Mesenchymal stem cell (in vitro differentiated cells and primary cell): ENCODE measurements around the gene ZNF345.

ENCODE experiments used
- DNase-seq: peaks from one replicate; pipeline ENCODE4 v3.0.0-alpha.2; 2013
- H2AFZ ChIP-seq: one replicate; pipeline ENCODE4 v1.6.1; 2013; ENCODE audit warnings: low read depth, mild to moderate bottlenecking, control low read depth, inconsistent platforms, low read length, moderate library complexity
- H2AK5ac ChIP-seq: 2 replicates; pipeline ENCODE4 v1.6.1; 2013; ENCODE audit warnings: low read length, moderate library complexity, mild to moderate bottlenecking, inconsistent platforms; ENCODE audit not compliant: severe bottlenecking
- H2BK120ac ChIP-seq: one replicate; pipeline ENCODE4 v1.6.1; 2013; ENCODE audit warnings: low read depth, mild to moderate bottlenecking, inconsistent platforms, low read length, moderate library complexity
- H2BK12ac ChIP-seq, 2 experiments: one replicate each; pipeline ENCODE4 v1.6.1; 2013; ENCODE audit warnings: inconsistent platforms in 2 of 2, low read length in 2 of 2, mild to moderate bottlenecking in 2 of 2, moderate library complexity in 2 of 2, control low read depth in 1 of 2
- H2BK15ac ChIP-seq: one replicate; pipeline ENCODE4 v1.6.1; 2013; ENCODE audit warnings: mild to moderate bottlenecking, low read depth, inconsistent platforms; ENCODE audit not compliant: poor library complexity, severe bottlenecking
- H2BK5ac ChIP-seq: 2 replicates; pipeline ENCODE4 v1.6.1; 2013; ENCODE audit warnings: low read depth, mild to moderate bottlenecking, low read length, control low read depth, inconsistent platforms; ENCODE audit not compliant: poor library complexity, severe bottlenecking
- H3K14ac ChIP-seq, 2 experiments: one replicate each; pipeline ENCODE4 v1.6.1; 2013; ENCODE audit warnings: inconsistent platforms in 2 of 2, low read length in 2 of 2, control low read depth in 1 of 2, mild to moderate bottlenecking in 1 of 2, moderate library complexity in 1 of 2
- H3K18ac ChIP-seq, 2 experiments: one replicate each; pipeline ENCODE4 v1.6.1; 2013; ENCODE audit warnings: inconsistent platforms in 2 of 2, low read length in 2 of 2, control low read depth in 1 of 2, low read depth in 1 of 2, mild to moderate bottlenecking in 1 of 2
- H3K23ac ChIP-seq, 2 experiments: one replicate each; pipeline ENCODE4 v1.6.1; 2013; ENCODE audit warnings: inconsistent platforms in 2 of 2, low read length in 2 of 2, mild to moderate bottlenecking in 2 of 2, moderate library complexity in 2 of 2, control low read depth in 1 of 2
- H3K27ac ChIP-seq: 2 replicates; pipeline ENCODE4 v1.5.1; 2013; ENCODE audit warnings: mild to moderate bottlenecking, moderate library complexity, low read length, control low read depth, inconsistent platforms; ENCODE audit not compliant: poor library complexity, severe bottlenecking
- H3K27me3 ChIP-seq, 2 experiments: 2 replicates each; pipeline versions ENCODE4 v1.6.1 to v1.7.0; 2013; ENCODE audit warnings: low read length in 2 of 2, mild to moderate bottlenecking in 2 of 2, moderate library complexity in 2 of 2, control low read depth in 1 of 2, inconsistent platforms in 1 of 2; ENCODE audit not compliant: control insufficient read depth in 1 of 2, insufficient read depth in 1 of 2
- H3K36me3 ChIP-seq, 2 experiments: 2 replicates each; pipeline versions ENCODE4 v1.6.1 to v1.7.0; 2013; ENCODE audit warnings: low read length in 2 of 2, control low read depth in 1 of 2, inconsistent platforms in 1 of 2, low read depth in 1 of 2, mild to moderate bottlenecking in 1 of 2; ENCODE audit not compliant: insufficient read depth in 2 of 2, control insufficient read depth in 1 of 2
- H3K4ac ChIP-seq, 2 experiments: one replicate each; pipeline ENCODE4 v1.6.1; 2013; ENCODE audit warnings: inconsistent platforms in 2 of 2, low read length in 2 of 2, mild to moderate bottlenecking in 2 of 2, moderate library complexity in 2 of 2, control low read depth in 1 of 2, low read depth in 1 of 2
- H3K4me1 ChIP-seq: 2 replicates; pipeline ENCODE4 v1.6.1; 2013; ENCODE audit warnings: low read depth, low read length, control low read depth; ENCODE audit not compliant: control insufficient read depth, insufficient read depth
- H3K4me2 ChIP-seq: 2 replicates; pipeline ENCODE4 v1.6.1; 2013; ENCODE audit warnings: low read length, mild to moderate bottlenecking, inconsistent platforms; ENCODE audit not compliant: poor library complexity, severe bottlenecking
- H3K4me3 ChIP-seq, 2 experiments: 2 replicates each; pipeline versions ENCODE4 v1.5.1 to v1.7.0; 2013; ENCODE audit warnings: low read length in 2 of 2, mild to moderate bottlenecking in 2 of 2, control low read depth in 1 of 2, low read depth in 1 of 2; ENCODE audit not compliant: insufficient read depth in 1 of 2
- H3K79me1 ChIP-seq: replicated peaks from 2 replicates; pipeline ENCODE4 v1.6.1; 2013; ENCODE audit warnings: mild to moderate bottlenecking, control low read depth, low read length, inconsistent platforms; ENCODE audit not compliant: poor library complexity, severe bottlenecking
- H3K9ac ChIP-seq: 2 replicates; pipeline ENCODE4 v1.7.0; 2013; ENCODE audit warnings: mild to moderate bottlenecking, low read length, moderate library complexity
- H3K9me3 ChIP-seq: 2 replicates; pipeline ENCODE4 v1.7.0; 2013; ENCODE audit warnings: mild to moderate bottlenecking, low read length; ENCODE audit not compliant: control insufficient read depth
- H4K8ac ChIP-seq: one replicate; pipeline ENCODE4 v1.6.1; 2013; ENCODE audit warnings: inconsistent platforms, mild to moderate bottlenecking, low read length, moderate library complexity
- H4K91ac ChIP-seq: one replicate; pipeline ENCODE4 v1.6.1; 2013; ENCODE audit warnings: mild to moderate bottlenecking, low read length, inconsistent platforms
- WGBS: methylation state at CpG from one replicate; pipeline ENCODE4 v1.1.7; 2013; ENCODE audit warnings: mixed read lengths; 5-methylcytosine and 5-hydroxymethylcytosine counted together

Gene ZNF345

GRCh38 chr19:36876993-36877938 is 26.6 kb downstream of the ZNF345 start:
- Histone ChIP-seq H2AK5ac (no peak overlapping the region), H3K27me3 (no peaks in the 10 kb centered on the region), H3K23ac (no peak overlapping the region), H3K4me1 (no peaks in the 10 kb centered on the region), H3K36me3 (peaks cover 16 to 53% of the 10 kb centered on the region in 2 experiments), H4K91ac (no peak overlapping the region), H2AFZ (no peak overlapping the region), H3K79me1 (no peaks in the 10 kb centered on the region), H3K27ac (no peak overlapping the region), H2BK12ac (no peak overlapping the region), H3K18ac (no peak overlapping the region), H3K4me3 (peak overlapping the region in 1 of 2 experiments; percentile 67), H4K8ac (no peak overlapping the region), H2BK120ac (no peak overlapping the region), H3K14ac (no peak overlapping the region), H3K9ac (no peak overlapping the region), H2BK5ac (no peak overlapping the region), H3K4ac (no peak overlapping the region), H3K9me3 (peaks cover 99% of the 10 kb centered on the region), H3K4me2 (no peak overlapping the region), H2BK15ac (no peak overlapping the region)
- WGBS = 98% methylated on average over 10 of the region's 10 CpGs
- DNase-seq = peak; percentile 14

- Histone ChIP-seq H3K23ac (no peak overlapping the region), H3K27me3 (no peaks in the 10 kb centered on the region), H2BK12ac (no peak overlapping the region), H3K4me1 (no peaks in the 10 kb centered on the region), H3K9me3 (peaks cover 95% of the 10 kb centered on the region), H3K18ac (no peak overlapping the region), H3K79me1 (peaks cover 3% of the 10 kb centered on the region), H2BK5ac (no peak overlapping the region), H2AFZ (no peak overlapping the region), H3K36me3 (peaks cover 12 to 71% of the 10 kb centered on the region in 2 experiments), H2BK15ac (no peak overlapping the region), H3K4me3 (peak overlapping the region in 1 of 2 experiments; percentile 61), H3K4me2 (no peak overlapping the region), H3K9ac (no peak overlapping the region), H4K8ac (no peak overlapping the region), H4K91ac (no peak overlapping the region), H3K4ac (no peak overlapping the region), H2AK5ac (no peak overlapping the region), H2BK120ac (no peak overlapping the region), H3K27ac (no peak overlapping the region), H3K14ac (no peak overlapping the region)
- WGBS = 94% methylated on average over 3 of the region's 3 CpGs
- DNase-seq = no peak
Observed at GRCh38 chr19:36891768-36892357, 41.2 kb downstream of the ZNF345 start.

GRCh38 chr19:36894849-36895383 is 44.2 kb downstream of the ZNF345 start:
- no peak overlapping the region for H3K27ac ChIP-seq
- H2AK5ac ChIP-seq = no peak overlapping the region
- H4K91ac ChIP-seq = no peak overlapping the region
- no peak overlapping the region for H3K4ac ChIP-seq
- H3K9ac ChIP-seq = no peak overlapping the region
- H3K27me3 ChIP-seq = no peaks in the 10 kb centered on the region
- H3K18ac ChIP-seq = no peak overlapping the region
- H3K79me1 ChIP-seq = peaks cover 3% of the 10 kb centered on the region
- no peaks in the 10 kb centered on the region for H3K4me1 ChIP-seq
- H3K23ac ChIP-seq = no peak overlapping the region
- H2AFZ ChIP-seq = no peak overlapping the region
- no peak overlapping the region for H4K8ac ChIP-seq
- no peak overlapping the region for H2BK5ac ChIP-seq
- peaks cover 19 to 87% of the 10 kb centered on the region in 2 experiments for H3K36me3 ChIP-seq
- no peak overlapping the region for H2BK12ac ChIP-seq
- H3K9me3 ChIP-seq = peaks cover 96% of the 10 kb centered on the region
- no peak overlapping the region for H2BK15ac ChIP-seq
- H3K4me2 ChIP-seq = no peak overlapping the region
- H3K14ac ChIP-seq = no peak overlapping the region
- no CpG with 5 or more reads among the region's 2 CpGs for WGBS
- DNase-seq = no peak
- peak overlapping the region in 1 of 2 experiments; percentile 61 for H3K4me3 ChIP-seq
- no peak overlapping the region for H2BK120ac ChIP-seq

GRCh38 chr19:36898422-36898821 is 47.7 kb downstream of the ZNF345 start:
- WGBS = 92% methylated on average over 3 of the region's 4 CpGs
- H3K4me2 ChIP-seq = no peak overlapping the region
- H3K18ac ChIP-seq = no peak overlapping the region

More at GRCh38 chr19:36898422-36898821, 47.7 kb downstream of the ZNF345 start:
- H3K4me3 ChIP-seq = peak overlapping the region in 1 of 2 experiments; percentile 44
- H3K4ac ChIP-seq = no peak overlapping the region
- no peaks in the 10 kb centered on the region for H3K4me1 ChIP-seq
- no peak overlapping the region for H2AFZ ChIP-seq
- H2BK15ac ChIP-seq = no peak overlapping the region
- H4K8ac ChIP-seq = no peak overlapping the region
- no peak overlapping the region for H2BK120ac ChIP-seq
- peaks cover 96% of the 10 kb centered on the region for H3K9me3 ChIP-seq
- no peak overlapping the region for H3K9ac ChIP-seq
- H3K79me1 ChIP-seq = peaks cover 3% of the 10 kb centered on the region
- H2BK12ac ChIP-seq = no peak overlapping the region
- no peak overlapping the region for H4K91ac ChIP-seq
- H2BK5ac ChIP-seq = no peak overlapping the region
- H2AK5ac ChIP-seq = no peak overlapping the region
- no peak for DNase-seq
- H3K27me3 ChIP-seq = no peaks in the 10 kb centered on the region
- no peak overlapping the region for H3K14ac ChIP-seq
- H3K27ac ChIP-seq = no peak overlapping the region
- H3K36me3 ChIP-seq = peaks cover 26 to 85% of the 10 kb centered on the region in 2 experiments
- no peak overlapping the region for H3K23ac ChIP-seq
